ENCODE data around the gene SLC6A6.
A peak's percentile ranks its signal among the peaks of the same experiment; 100 is the strongest.

SLC6A6 gene

GRCh38 chr3:14457481-14457880 lies 55.1 kb downstream of the SLC6A6 start:
- DNase-seq, result no peak

GRCh38 chr3:14457999-14458398 lies 55.6 kb downstream of the SLC6A6 start:
- DNase-seq, result no peak

- no peak for DNase-seq
Observed at GRCh38 chr3:14458434-14459275, 56.2 kb downstream of the SLC6A6 start.

GRCh38 chr3:14459384-14459783 lies 57.0 kb downstream of the SLC6A6 start:
- DNase-seq, result no peak

- no peak for DNase-seq
Observed at GRCh38 chr3:14459787-14460186, 57.4 kb downstream of the SLC6A6 start.

GRCh38 chr3:14460342-14461005 lies 58.1 kb downstream of the SLC6A6 start:
- no peak for DNase-seq

GRCh38 chr3:14461006-14461747 lies 58.8 kb downstream of the SLC6A6 start:
- no peak for DNase-seq

- DNase-seq, result peak; percentile 88
Observed at GRCh38 chr3:14461748-14462324, 59.4 kb downstream of the SLC6A6 start.

- no peak for DNase-seq
Observed at GRCh38 chr3:14462738-14463137, 60.3 kb downstream of the SLC6A6 start.

GRCh38 chr3:14463330-14464140 lies 61.1 kb downstream of the SLC6A6 start:
- no peak for DNase-seq

GRCh38 chr3:14464141-14464465 lies 61.7 kb downstream of the SLC6A6 start:
- no peak for DNase-seq

- DNase-seq, result no peak
Observed at GRCh38 chr3:14464521-14464920, 62.1 kb downstream of the SLC6A6 start.

- DNase-seq, result no peak
Observed at GRCh38 chr3:14465425-14465824, 63.0 kb downstream of the SLC6A6 start.

- no peak for DNase-seq
Observed at GRCh38 chr3:14466179-14466903, 63.9 kb downstream of the SLC6A6 start.

- DNase-seq, result no peak
Observed at GRCh38 chr3:14467814-14468620, 65.6 kb downstream of the SLC6A6 start.

GRCh38 chr3:14468621-14468981 lies 66.2 kb downstream of the SLC6A6 start:
- DNase-seq, result no peak

- no peak for DNase-seq
Observed at GRCh38 chr3:14470461-14470860, 68.1 kb downstream of the SLC6A6 start.

GRCh38 chr3:14471016-14471415 lies 68.6 kb downstream of the SLC6A6 start:
- DNase-seq, result no peak

GRCh38 chr3:14471690-14472089 lies 69.3 kb downstream of the SLC6A6 start:
- DNase-seq, result no peak

- DNase-seq, result peak; percentile 98
Observed at GRCh38 chr3:14472471-14473351, 70.3 kb downstream of the SLC6A6 start.

Data from islet precursor cell (in vitro differentiated cells).